ENCODE measurements around the gene CHAD. TPM values are rescaled to one million over a fixed set of nuclear protein-coding genes. Genes with fewer than 3 reads are reported as not detected.

Gene CHAD
- total RNA-seq, 1 experiment from 2014 or later, result 0.57 TPM

DNA sequence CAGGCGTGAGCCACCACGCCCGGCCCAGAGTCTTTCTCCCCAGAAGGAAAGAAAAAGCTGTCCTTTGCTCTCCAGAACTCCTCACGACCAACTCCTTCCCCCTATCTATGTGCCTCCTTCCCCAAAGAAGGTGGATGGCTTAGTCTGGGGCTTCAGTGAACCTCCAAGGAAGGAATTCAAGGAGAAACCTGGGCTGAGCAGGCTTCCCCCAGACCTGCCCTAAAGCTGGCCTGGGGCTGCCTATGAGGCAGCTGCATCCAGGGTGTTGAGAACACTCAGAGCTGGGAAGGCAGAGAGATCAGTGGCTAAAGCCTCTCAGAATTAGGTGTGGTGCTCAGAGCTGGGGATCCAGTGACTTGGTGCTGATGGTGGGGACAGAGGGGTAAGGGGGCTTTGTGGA lies 38.9 kb downstream of the CHAD start:
- no peak overlapping the region for H2BK20ac ChIP-seq (ENCODE audit: low read depth, low read length, poor library complexity, severe bottlenecking)
- no peak overlapping the region for H3K56ac ChIP-seq (ENCODE audit: insufficient read length, low read depth, low read length)
- Mint-ChIP-seq H3K27ac (no peak overlapping the region; a peak in 1 of 7 replicates), H3K27me3 (ENCODE audit: low read depth) (peaks cover 8% of the 10 kb centered on the region), H3K4me1 (peaks cover 18 to 25% of the 10 kb centered on the region in 2 experiments), H3K36me3 (ENCODE audit: insufficient read depth in 1 of 3, low read depth in 3 of 3) (no peaks in the 10 kb centered on the region; a peak in 2 of 7 replicates), H3K4me3 (no peak overlapping the region), H3K9me3 (no peaks in the 10 kb centered on the region; a peak in 1 of 5 replicates)
- no CpG with 5 or more reads among the region's 4 CpGs for whole genome bisulfite sequencing (ENCODE audit: extremely low coverage, insufficient read length, low lambda C conversion rate)
- H3K4me1 ChIP-seq (ENCODE audit: insufficient read depth, low read length), result no peaks in the 10 kb centered on the region; the same call in 1 of the 2 replicates
- H3K27ac ChIP-seq (ENCODE audit: insufficient read length, low read depth, low read length), result no peak overlapping the region
- H2BK15ac ChIP-seq (ENCODE audit: low read depth, low read length), result no peak overlapping the region
- H3K9me3 ChIP-seq (ENCODE audit: control insufficient read depth, low read depth, low read length), result no peaks in the 10 kb centered on the region
- H4K91ac ChIP-seq (ENCODE audit: insufficient read length, low read depth, low read length), result no peak overlapping the region
- H3K4ac ChIP-seq (ENCODE audit: low read depth, low read length), result no peak overlapping the region
- H4K5ac ChIP-seq (ENCODE audit: insufficient read length, low read depth, low read length), result no peak overlapping the region
- no peak overlapping the region for H3T11ph ChIP-seq (ENCODE audit: low read length)
- no peak overlapping the region for H4K8ac ChIP-seq (replicated peaks; ENCODE audit: insufficient read length, low read depth, low read length)
- no peak for DNase-seq
- H3K79me1 ChIP-seq (ENCODE audit: insufficient read depth, low read depth, low read length, poor library complexity, severe bottlenecking), result no peaks in the 10 kb centered on the region
- H2BK12ac ChIP-seq (ENCODE audit: insufficient read length, low read depth, low read length), result no peak overlapping the region
- H3K23ac ChIP-seq (ENCODE audit: insufficient read length, low read depth, low read length), result no peak overlapping the region
- no peaks in the 10 kb centered on the region; the same call in 1 of the 2 replicates for H3K27me3 ChIP-seq (ENCODE audit: insufficient read depth, low read length)
- H3K4me2 ChIP-seq (ENCODE audit: insufficient read depth, insufficient read length, low read length), result no peak overlapping the region
- H2BK120ac ChIP-seq (ENCODE audit: low read depth, low read length, poor library complexity, severe bottlenecking), result no peak overlapping the region
- no peaks in the 10 kb centered on the region for H3K79me2 ChIP-seq (ENCODE audit: insufficient read depth, low read length)
- no peaks in the 10 kb centered on the region for H4K20me1 ChIP-seq (ENCODE audit: control insufficient read depth, insufficient read depth, insufficient read length)
- no peak overlapping the region for H2BK5ac ChIP-seq (ENCODE audit: insufficient read length, low read length)
- H3K23me2 ChIP-seq (ENCODE audit: insufficient read length, low read depth, low read length, poor library complexity, severe bottlenecking), result peaks cover 12% of the 10 kb centered on the region
- no peak overlapping the region for H3K9ac ChIP-seq (ENCODE audit: extremely low read depth, insufficient read length, low read length)
- TF ChIP-seq, protein P1, sequence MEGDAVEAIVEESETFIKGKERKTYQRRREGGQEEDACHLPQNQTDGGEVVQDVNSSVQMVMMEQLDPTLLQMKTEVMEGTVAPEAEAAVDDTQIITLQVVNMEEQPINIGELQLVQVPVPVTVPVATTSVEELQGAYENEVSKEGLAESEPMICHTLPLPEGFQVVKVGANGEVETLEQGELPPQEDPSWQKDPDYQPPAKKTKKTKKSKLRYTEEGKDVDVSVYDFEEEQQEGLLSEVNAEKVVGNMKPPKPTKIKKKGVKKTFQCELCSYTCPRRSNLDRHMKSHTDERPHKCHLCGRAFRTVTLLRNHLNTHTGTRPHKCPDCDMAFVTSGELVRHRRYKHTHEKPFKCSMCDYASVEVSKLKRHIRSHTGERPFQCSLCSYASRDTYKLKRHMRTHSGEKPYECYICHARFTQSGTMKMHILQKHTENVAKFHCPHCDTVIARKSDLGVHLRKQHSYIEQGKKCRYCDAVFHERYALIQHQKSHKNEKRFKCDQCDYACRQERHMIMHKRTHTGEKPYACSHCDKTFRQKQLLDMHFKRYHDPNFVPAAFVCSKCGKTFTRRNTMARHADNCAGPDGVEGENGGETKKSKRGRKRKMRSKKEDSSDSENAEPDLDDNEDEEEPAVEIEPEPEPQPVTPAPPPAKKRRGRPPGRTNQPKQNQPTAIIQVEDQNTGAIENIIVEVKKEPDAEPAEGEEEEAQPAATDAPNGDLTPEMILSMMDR (conservative IDR thresholded peaks at IDR 0.05), result no peak
- H2AK5ac ChIP-seq (ENCODE audit: insufficient read length, low read length), result no peak overlapping the region
- no peak overlapping the region for H2AFZ ChIP-seq (ENCODE audit: low read length)
- no peak overlapping the region for H3K18ac ChIP-seq (ENCODE audit: insufficient read length, low read depth, low read length)
- no peak overlapping the region for H3K14ac ChIP-seq (ENCODE audit: insufficient read depth, low read length)

Data from H9 (cell line).